Limb (tissue), 2 donors: ENCODE results near the gene KLC1.

Experiments
- DNase-seq, 2 donors: peaks; one replicate each; pipeline ENCODE4 v3.0.0-alpha.2; 2016; ENCODE audit errors: extremely low spot score in 2 of 2

The KLC1 gene

GRCh38 chr14:103657471-103657870 lies 28.5 kb downstream of the KLC1 start:
- DNase-seq, result no peak

DNA sequence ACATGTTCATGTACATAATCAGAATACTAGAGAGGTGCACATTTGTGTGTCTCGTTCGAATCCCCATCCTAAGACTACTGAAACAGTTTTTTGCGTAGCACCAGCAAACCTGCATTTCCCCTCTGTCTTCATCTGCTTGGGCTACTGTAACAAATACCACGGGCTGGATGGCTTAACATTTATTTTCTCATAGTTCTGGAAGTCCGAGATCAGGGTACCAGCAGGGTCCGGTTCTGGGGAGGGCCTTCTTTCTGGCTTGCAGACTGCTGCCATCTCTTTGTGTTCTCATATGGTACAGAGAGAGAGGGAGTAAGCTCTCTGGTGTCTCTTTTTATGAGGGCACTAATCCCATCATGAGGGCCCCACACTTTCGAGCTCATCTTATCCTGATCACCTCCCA lies 30.6 kb downstream of the KLC1 start:
- no peak for DNase-seq

DNA sequence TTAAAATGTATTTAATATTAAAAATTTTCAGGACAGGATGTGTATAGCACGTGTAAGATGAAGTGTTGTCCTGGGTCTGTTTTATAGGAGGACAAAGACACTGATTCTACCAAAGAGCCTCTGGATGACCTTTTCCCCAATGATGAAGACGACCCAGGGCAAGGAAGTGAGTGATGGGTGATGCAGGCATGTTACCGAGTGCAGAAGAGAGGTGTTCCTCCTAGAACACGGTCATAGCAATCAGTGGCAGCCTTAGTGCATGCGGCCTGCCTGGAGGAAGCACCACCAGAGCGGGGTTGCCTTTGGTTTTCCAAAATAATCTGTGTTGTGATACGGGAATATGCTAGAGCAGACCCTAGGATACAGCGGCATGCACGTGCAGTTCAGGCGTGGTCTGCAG lies 33.0 kb downstream of the KLC1 start:
- DNase-seq, result no peak

DNA sequence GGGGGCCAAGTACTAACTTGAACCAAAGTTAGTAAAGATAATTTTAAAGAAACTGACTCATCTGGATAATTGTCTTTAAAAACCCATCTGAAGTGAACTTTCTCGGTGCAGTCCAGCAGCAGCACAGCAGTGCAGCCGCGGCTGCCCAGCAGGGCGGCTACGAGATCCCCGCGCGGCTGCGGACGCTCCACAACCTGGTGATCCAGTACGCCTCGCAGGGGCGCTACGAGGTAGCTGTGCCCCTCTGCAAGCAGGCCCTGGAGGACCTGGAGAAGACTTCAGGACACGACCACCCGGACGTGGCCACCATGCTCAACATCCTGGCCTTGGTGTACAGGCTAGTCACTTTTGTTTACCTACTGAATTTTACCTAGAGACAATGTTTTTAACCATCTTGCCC lies 33.6 kb downstream of the KLC1 start:
- DNase-seq, result no peak

DNA sequence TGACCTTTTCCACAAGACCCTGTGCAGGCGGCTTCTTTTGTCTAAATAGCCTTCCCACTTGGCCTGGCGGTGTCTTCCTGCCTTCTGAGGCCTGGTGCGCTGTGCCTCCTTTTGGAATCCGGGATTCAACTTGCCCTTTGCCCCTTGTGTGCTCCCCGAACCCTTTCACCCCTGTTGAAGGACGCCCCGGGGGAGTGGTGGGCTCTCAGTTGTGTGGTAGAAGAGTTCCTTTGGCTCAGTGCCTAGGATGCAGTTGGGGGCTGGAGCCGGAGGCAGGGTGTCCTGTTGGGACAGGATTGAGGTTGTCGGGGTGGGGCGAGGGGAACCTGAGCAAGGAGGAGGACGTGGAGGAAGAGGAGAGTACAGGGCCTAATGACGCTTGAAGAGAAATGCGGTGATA lies 34.5 kb downstream of the KLC1 start:
- no peak for DNase-seq

GRCh38 chr14:103667671-103668070 lies 38.7 kb downstream of the KLC1 start:
- DNase-seq, result no peak

- no peak for DNase-seq
Measured at GRCh38 chr14:103668117-103668516, 39.1 kb downstream of the KLC1 start.

DNA sequence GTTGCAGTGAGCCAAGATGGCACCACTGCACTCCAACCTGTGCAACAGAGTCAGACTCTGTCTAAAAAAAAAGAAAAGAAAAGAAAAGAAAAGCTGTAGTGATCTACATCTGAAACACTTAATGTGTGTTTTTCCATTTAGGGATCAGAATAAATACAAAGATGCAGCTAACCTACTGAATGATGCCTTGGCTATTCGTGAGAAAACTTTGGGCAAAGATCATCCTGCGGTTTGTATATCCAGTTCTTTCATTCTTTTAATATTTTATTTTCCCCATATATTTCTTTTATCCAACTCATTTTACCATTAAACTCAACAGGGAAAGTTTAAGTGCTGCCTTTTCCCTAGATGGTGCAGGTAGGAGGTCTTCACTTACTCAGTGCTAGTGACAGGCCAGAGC lies 40.4 kb downstream of the KLC1 start:
- DNase-seq, result no peak

- no peak for DNase-seq
Measured at GRCh38 chr14:103671911-103672310, 42.9 kb downstream of the KLC1 start.

- DNase-seq, result no peak
Measured at GRCh38 chr14:103675957-103676356, 46.9 kb downstream of the KLC1 start.

DNA sequence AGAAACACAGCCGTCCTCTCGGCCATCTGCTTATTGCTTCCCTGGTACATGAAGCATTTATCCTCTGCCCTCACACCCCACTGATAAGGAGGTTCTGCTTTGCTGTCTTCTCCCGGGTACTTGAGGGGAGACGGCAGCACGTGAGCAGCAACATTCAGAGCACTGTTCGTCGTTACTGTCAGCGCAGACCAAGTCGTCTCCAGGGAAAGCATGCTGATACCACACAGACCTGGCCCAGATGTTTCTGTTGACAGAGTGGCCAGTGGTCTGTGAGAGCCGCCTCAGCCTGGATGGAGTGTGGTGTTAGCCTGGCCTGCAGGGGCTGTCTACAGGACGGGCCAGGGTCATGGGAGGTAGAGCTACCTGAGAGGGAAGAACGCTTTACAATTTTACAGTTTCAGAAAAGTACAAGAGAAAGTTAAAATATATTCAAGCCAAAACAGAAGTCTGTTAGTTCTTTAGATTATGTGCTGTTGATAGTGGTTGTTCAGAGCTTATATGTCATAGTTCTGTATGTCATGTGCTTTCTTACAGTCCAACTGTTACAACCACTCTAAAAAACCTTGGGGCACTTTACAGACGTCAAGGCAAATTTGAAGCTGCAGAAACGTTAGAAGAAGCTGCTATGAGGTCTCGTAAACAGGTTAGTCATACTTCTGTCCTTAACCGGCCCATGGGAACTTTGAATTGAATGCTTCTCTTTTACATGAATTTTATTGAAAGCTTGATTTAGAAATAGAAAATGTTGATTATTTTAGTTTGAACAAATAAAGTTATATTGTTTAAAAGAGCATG lies 48.1 kb downstream of the KLC1 start:
- DNase-seq, result no peak

DNA sequence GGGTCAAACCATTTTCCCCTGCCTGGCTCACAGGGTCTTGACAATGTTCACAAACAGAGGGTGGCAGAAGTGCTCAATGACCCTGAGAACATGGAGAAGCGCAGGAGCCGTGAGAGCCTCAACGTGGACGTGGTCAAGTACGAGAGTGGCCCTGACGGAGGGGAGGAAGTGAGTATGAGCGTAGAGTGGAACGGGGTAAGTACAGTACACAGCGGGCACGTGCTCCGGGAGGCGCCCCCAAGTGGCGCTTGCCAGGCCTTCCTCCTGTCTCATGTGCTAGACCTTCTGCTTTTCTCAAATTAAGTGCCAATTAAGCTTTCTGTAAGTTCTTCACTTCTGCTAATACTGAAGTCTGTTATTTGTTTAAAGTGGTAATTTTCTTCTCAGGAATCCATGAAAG lies 50.3 kb downstream of the KLC1 start:
- no peak for DNase-seq

- no peak for DNase-seq
Measured at GRCh38 chr14:103680491-103681231, 51.6 kb downstream of the KLC1 start.

DNA sequence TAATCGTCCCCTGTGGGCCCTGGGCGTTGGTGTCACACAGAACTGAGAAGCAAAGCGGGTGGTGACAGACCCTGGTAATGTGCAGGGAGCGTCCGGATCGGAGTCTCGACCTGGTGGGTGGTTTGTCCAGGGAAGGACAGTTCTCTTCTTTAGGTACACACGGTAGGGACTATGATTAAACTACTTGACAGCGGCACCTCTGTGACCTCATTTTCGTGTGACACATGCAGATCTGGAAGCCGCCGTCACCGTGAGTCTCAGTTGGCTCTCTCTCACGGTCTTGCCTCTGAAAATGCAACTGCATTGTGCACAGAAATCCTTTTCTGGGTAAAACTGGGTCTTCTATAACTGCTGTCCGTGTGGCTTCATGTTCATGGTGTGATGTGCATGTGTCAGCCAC lies 54.1 kb downstream of the KLC1 start:
- no peak for DNase-seq

- peak in 1 of 2 donors; percentile 17 for DNase-seq
Measured at GRCh38 chr14:103684471-103684870, 55.5 kb downstream of the KLC1 start.

DNA sequence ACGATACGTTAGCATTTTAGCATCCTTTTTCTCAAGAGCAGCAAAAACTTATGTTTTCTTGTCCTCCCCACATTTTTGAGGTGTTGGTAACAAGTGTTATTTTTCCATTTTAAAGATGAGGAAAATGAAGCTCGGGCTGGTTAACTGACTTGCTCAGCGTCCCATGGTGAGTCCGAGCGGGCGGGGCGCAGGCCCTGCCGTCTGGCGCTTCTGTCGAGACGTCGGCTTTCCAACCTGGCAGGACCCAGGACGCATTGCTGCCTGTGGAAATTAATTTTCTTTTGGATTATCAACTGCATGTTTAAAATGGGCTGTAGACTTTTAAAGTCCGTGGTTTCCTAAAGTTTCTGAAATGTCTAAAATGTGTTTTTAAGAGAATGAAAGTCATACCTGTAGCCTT lies 55.9 kb downstream of the KLC1 start:
- DNase-seq, result no peak

DNA sequence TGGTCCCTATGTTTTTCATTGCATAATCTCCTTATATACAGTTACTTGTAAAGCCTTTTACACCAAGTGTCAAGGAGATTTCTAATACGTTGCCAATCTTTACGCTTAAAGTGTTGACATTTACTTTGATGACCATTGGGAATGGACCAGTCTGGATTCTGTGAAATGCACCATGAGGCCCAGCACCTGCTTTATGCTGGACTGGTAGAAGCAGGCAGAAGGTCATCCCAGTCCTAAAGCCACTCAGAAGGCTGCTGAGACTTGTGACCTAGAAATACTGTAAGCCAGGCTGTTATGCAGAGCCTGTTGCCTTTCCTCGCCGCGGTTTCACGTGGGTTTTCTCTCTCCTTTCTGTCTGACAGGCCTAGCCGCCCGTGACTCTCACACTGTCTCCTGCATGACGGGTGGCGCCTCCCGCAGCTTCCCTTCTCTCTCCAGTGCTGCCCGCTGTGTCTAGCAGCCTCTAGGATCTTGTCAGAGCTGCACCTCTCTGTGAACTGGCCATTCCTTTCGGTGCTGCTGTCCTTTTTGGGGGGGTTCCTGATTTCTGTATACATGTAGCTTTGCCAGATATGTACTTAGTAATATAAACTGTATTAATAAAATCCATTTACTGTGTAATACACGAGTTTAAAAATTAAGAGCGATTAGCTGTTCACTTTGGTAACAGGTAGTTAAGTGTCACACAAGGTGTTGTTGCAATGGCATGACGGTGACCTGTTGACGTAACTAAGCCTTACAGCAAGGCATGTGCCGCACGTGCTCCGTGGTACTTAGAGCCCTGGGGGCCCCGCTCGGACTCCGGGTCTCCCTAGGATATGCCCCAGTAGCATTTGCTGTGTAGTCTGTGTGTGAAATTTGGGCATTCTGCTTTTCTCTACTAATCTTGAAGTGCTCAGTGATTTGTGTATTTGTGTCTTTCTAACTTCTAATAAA lies 56.5 kb downstream of the KLC1 start:
- no peak for DNase-seq

- no peak for DNase-seq
Measured at GRCh38 chr14:103686831-103687485, 57.9 kb downstream of the KLC1 start.

- no peak for DNase-seq
Measured at GRCh38 chr14:103687712-103688111, 58.7 kb downstream of the KLC1 start.

GRCh38 chr14:103688441-103688840 lies 59.4 kb downstream of the KLC1 start:
- no peak for DNase-seq
